Activated CD4-positive, CD25-positive, alpha-beta regulatory T cell treated with anti-CD3 and anti-CD28 coated beads, Interleukin-2, amount 50 U/mL, for 72 hours (primary cell): ENCODE results near the gene MIPOL1.
"Not testable (repeated sequence)": the region's sequence is repeated elsewhere in the genome, so short reads cannot be mapped to it uniquely, and the experiment has no call there.

Experiments
- DNase-seq: peaks from one replicate; pipeline ENCODE4 v3.0.0; 2021

The MIPOL1 gene

DNA sequence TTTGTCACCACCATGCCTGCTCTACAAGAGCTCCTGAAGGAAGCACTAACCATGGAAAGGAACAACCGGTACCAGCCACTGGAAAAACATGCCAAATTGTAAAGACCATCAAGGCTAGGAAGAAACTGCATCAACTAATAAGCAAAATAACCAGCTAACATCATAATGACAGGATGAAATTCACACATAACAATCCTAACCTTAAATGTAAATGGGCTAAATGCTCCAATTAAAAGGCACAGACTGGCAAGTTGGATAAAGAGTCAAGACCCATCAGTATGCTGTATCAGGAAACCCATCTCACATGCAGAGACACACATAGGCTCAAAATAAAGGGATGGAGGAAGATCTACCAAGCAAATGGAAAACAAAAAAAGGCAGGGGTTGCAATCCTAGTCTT, 97.5 kb downstream of the MIPOL1 start:
- DNase-seq: not testable (repeated sequence)

DNA sequence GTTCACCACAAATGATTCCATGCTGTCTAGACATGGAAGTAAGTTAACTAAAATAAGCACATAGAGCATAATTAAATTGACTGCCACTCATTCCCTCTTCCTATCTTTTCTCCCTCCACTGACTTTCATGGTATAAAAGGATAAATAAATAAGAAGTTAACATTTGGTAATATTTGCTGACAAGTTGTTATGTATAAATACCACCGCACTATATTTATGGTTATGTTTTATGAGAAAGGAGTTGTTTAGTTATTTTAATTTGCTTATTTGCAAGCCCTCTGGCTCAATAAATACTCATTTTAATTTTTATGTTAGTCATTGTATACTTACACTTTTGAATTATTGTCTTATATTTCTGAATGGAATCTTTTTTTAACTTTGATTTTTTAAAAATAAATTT, 113.5 kb downstream of the MIPOL1 start:
- no peak for DNase-seq

- no peak for DNase-seq
These were observed 121.2 kb downstream of the MIPOL1 start for GRCh38 chr14:37318938-37319337.

DNA sequence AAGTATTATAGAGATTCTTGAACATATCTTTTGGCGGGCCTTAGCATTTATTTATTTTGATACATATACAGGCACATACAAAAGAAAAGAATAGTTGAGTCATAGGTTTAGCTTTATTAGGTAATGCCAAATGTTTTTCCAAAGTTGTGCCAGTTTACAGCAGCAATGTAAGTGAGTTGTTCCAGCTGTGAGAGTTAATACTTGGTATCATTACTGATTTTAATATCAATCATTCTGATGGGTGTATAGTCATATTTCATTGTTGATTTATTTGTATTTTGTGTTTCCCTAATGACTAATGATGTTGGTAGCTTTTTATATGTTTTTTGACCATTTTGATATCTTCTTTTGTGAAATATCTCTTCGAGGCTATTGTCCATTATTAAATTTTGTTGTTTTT, 122.4 kb downstream of the MIPOL1 start:
- no peak for DNase-seq

- DNase-seq: no peak
These were observed 127.6 kb downstream of the MIPOL1 start for GRCh38 chr14:37325332-37325731.

- no peak for DNase-seq
These were observed 128.7 kb downstream of the MIPOL1 start for GRCh38 chr14:37326434-37326833.

GRCh38 chr14:37327933-37328332, 130.2 kb downstream of the MIPOL1 start:
- DNase-seq: not testable (repeated sequence)

- DNase-seq: no peak
These were observed 130.9 kb downstream of the MIPOL1 start for GRCh38 chr14:37328673-37329072.

- no peak for DNase-seq
These were observed 131.7 kb downstream of the MIPOL1 start for GRCh38 chr14:37329189-37330001.

DNA sequence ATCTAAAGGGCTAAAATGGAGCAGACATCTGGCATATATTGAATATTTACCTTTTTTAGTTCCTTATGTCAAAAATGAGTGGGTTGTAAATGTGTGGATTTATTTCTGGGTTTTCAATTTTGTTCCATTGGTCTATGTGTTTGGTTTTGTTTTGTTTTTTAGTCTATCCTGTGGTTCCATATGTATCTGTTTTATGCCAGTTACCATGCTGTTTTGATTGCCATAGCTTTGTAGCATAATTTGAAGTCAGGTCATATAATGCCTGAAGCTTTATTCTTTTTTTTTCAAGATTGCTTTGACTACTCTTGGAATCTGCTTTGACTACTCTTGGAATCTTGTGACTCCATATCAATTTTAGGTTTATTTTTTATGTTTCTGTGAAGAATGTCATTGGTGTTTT, 133.2 kb downstream of the MIPOL1 start:
- no peak for DNase-seq

DNA sequence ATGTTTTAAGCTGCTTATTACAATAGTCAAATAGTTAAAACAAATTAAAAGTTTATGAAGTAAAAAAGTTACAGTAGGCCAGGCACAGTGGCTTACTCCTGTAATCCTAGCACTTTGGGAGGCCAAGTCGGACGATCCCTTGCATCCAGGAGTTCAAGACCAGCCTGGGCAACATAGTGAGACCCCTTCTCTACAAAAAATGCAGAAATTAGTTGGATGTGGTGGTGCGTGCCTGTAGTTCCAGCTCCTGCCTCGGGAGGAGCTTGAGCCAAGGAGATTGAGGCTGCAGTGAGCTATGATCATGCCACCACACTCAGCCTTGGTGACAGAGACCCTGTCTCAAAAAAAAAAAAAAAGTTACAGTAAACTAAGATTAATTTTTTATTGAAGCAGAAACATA, 142.6 kb downstream of the MIPOL1 start:
- no peak for DNase-seq

DNA sequence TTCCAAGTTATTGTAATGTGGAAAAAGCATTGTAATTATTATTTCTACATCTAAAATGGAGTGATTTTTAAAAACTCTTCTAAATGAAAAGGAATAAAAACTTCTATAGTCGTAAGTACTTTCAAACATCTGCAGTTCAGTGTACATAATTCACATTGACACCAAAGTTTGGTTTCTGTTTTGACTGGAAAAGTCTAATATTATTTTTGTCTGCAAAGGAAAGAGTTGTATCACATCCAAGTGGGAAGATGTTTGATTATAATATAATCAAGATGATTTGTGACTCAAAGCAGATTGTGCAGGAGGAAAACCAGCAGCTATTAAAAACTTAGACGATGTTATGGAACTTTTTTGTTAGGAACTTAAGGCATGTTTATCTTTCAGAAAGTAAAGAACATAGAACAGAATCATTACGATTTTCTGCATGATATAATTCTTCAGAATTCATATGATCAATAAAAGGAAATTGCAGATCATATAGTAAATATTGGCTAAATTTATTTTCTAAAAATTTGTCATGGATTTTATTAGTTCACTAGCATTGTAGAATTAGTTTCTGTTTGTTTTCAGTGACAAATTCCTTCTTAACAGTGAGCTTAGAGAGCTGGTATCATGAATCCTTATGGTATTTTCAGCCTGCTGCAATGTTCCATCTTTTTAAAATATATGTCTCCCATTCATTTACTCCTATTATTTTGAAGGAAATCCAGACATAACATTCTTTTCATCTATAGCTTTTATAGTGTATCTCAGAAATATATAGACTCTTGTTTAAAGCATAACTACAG, 145.8 kb downstream of the MIPOL1 start:
- DNase-seq: no peak

GRCh38 chr14:37363661-37364060, 165.9 kb downstream of the MIPOL1 start:
- DNase-seq: no peak

- no peak for DNase-seq
These were observed 171.7 kb downstream of the MIPOL1 start for GRCh38 chr14:37369425-37369824.

- no peak for DNase-seq
These were observed 177.8 kb downstream of the MIPOL1 start for GRCh38 chr14:37375566-37375965.

GRCh38 chr14:37376944-37377609, 179.3 kb downstream of the MIPOL1 start:
- no peak for DNase-seq

DNA sequence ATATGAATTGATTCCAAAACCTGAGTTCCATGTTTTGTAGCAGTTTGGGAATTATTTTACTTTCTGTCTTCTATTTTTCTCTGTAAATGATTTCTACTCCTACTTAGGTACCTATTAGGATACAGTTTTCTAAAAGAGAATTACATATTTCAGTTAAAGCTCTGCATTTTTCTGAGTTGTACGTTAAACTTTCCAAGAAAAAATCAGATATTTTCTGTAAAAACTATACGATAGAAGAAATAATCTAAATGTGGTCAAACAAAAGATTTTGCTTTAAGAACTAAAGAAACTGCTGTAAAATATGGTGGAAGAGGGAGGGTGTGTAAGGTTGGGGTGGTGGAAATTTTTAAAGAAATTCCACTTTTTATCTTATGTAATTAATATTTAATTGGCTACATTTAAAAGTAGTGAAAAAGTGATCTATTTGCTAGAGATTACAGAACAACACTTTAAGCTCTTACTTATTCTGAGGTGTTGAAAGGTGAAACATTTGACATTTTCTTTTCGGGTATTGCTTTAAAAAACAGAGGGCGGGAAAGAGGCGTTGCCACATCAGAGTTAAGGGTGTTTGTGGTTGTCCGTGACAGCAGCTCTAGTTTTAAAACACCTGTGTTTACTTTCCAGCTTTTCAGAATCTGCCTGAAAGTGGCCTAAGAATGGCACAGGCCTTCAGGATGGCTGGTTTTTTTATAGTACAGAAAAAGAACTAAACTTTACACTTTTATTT, 187.3 kb downstream of the MIPOL1 start:
- no peak for DNase-seq

GRCh38 chr14:37397157-37397940, 199.6 kb downstream of the MIPOL1 start:
- not testable (repeated sequence) for DNase-seq

DNA sequence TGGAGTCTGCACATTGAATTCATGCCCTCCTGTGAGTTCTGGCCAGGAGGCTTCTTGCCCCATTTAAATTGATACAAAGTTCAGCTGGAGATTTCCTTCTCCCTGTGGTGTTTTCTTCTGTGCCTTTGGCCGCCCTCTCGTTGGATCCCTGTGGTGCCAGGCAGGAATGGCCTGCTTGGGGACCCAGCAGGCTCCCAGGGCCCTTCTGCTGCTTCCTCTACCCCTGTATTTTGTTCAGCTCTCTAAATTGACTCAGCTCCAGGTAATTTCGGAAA, 200.1 kb downstream of the MIPOL1 start:
- no peak for DNase-seq

- DNase-seq: no peak
These were observed 201.8 kb downstream of the MIPOL1 start for GRCh38 chr14:37399517-37399916.

DNA sequence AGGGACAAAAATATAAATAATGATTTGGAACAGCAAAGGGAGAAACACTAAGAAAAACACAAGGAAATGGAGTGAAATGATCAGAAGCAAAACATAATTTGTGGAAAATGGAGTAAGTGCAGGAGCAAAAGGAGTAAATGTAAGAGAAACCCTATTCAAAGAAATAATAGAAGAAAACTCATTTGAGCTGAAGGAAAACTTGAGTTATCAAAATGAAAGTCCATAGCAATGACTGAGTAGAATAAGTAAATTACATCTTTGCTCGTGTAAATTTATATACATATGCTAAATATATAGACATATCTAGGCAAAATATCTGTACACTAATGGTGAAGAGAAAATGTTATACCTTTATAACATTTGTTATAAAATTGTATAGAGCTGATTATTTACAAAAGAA, 203.4 kb downstream of the MIPOL1 start:
- DNase-seq: no peak

DNA sequence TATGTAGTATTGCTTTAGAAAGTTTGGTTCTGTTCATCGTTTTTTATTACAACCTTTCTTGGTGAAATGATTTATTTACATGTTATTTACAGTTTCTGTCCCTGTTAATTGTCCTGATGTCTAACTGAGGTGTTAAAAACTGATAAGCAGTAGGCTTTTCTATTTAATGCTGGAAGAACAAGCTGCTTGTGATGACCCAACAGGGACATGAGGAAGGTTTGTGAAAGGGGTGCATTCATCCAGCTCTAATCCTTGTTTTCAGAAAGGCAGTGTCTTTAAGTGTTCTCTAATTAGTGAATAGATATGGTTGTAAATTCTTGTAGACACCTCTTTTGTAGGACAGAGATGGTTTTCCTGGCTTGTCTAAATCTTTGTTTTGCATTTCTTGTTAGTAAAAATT, 205.9 kb downstream of the MIPOL1 start:
- DNase-seq: no peak
